ENCODE results near the gene ADAD2. TPM values are rescaled to one million over a fixed set of nuclear protein-coding genes. Genes with fewer than 3 reads are reported as not detected.

Gene ADAD2
- total and polyA plus RNA-seq, 2 donors (not counting 1 experiment from before 2014, with no cell fraction given): 0.06 TPM; not detected in 1

DNA sequence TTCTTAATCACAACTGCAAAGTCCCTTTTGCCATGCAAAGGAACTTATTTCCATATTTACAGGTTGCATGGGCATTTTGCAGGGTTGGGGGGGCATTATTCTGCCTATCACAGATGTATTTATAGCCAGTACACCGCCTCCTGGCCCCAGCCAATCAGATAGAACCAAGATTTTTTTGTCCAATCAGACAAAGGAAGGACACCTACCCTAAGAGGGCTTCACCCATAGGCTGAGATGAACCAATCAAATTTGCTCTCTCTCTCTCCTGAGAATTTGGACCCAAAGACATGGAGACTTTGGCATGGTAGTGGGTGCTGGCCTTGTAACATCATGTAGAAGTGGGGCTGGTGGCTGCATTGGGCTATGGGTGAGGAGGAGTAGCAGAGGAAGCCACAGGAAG lies 52.8 kb downstream of the ADAD2 start:
- POLR2A ChIA-PET: no interaction called here
- H3K9ac ChIP-seq (ENCODE audit: low read length): no peak overlapping the region
- H3K4me2 ChIP-seq (replicated peaks; ENCODE audit: low read depth, low read length, poor library complexity, severe bottlenecking): no peak overlapping the region
- H3K9me3 Mint-ChIP-seq (ENCODE audit: insufficient read depth): peaks cover 4% of the 10 kb centered on the region
- no peak overlapping the region for H3K4me3 Mint-ChIP-seq
- H3K9me3 ChIP-seq (ENCODE audit: control extremely low read depth in 1 of 3, control insufficient read depth in 2 of 3, insufficient read depth in 1 of 3, low read length in 2 of 3): no peaks in the 10 kb centered on the region
- intact Hi-C loops (cut with micrococcal nuclease): no loop called here
- no peaks in the 10 kb centered on the region for H4K20me1 ChIP-seq (ENCODE audit: control insufficient read depth, insufficient read depth, low read length, poor library complexity, severe bottlenecking)
- H3K27me3 ChIP-seq (replicated peaks in 1 of 4; ENCODE audit: control extremely low read depth in 1 of 4, control insufficient read depth in 3 of 4, insufficient read depth in 4 of 4, low read length in 3 of 4): peaks cover 0 to 10% (median 0%) of the 10 kb centered on the region in 4 experiments
- H3K4me1 ChIP-seq (ENCODE audit: control insufficient read depth in 2 of 2, insufficient read depth in 2 of 2, low read length in 2 of 2): no peaks in the 10 kb centered on the region
- H3K4me1 Mint-ChIP-seq: no peaks in the 10 kb centered on the region
- no peak overlapping the region for H3K27ac ChIP-seq (ENCODE audit: low read length in 2 of 2)
- H2AFZ ChIP-seq (ENCODE audit: insufficient read depth, low read depth, low read length, poor library complexity, severe bottlenecking): no peak overlapping the region
- no peak overlapping the region for H3K4me3 ChIP-seq (ENCODE audit: control extremely low read depth in 1 of 5, extremely low read depth in 1 of 5, insufficient read depth in 1 of 5, low read depth in 2 of 5, low read length in 4 of 5)
- no peaks in the 10 kb centered on the region for H3K36me3 ChIP-seq (replicated peaks in 1 of 2; ENCODE audit: control extremely low read depth in 1 of 2, control insufficient read depth in 1 of 2, extremely low read depth in 1 of 2, insufficient read depth in 2 of 2, low read length in 1 of 2)
- no peak for ATAC-seq (ENCODE audit: low read depth)
- CTCF ChIA-PET: no interaction called here
- no peaks in the 10 kb centered on the region for H3K79me2 ChIP-seq (ENCODE audit: control insufficient read depth, insufficient read depth, low read length)
- H3K27me3 Mint-ChIP-seq: peaks cover 30% of the 10 kb centered on the region
- no CpG with 5 or more reads among the region's 1 CpG for WGBS (ENCODE audit: insufficient coverage)
- DNase-seq: no peak
- H3K27ac Mint-ChIP-seq: no peak overlapping the region
- no peak for TF ChIP-seq CTCF (IDR thresholded peaks at IDR 0.05)
- TF ChIP-seq EZH2 (IDR thresholded peaks at IDR 0.05; ENCODE audit: borderline replicate concordance, insufficient read depth, low read depth, low read length, poor library complexity, severe bottlenecking): no peak

DNA sequence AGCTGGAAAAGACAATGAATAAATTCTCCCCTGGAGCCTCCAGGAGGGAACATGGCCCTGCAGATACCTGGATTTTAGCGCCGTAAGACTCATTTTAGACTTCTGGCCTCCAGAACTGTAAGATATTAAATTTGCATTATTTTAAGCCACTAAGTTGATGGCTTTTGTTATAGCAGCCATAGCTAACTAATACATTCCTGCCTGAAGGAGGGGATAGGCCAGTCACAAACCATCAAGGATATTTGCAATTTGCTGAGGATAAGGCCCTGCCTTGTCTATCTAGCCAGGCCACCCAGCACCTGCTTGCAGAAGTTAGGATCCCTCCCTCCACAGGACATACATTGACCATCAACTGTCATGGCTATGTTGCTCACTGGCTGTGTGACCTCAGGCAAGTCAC lies 53.8 kb downstream of the ADAD2 start:
- H3K27ac Mint-ChIP-seq: no peak overlapping the region
- no peak for ATAC-seq (ENCODE audit: low read depth)
- CTCF ChIA-PET: no interaction called here

More for the DNA sequence above, 53.8 kb downstream of the ADAD2 start:
- Histone ChIP-seq H3K79me2 (ENCODE audit: control insufficient read depth, insufficient read depth, low read length) (no peaks in the 10 kb centered on the region), H3K27ac (ENCODE audit: low read length in 2 of 2) (no peak overlapping the region), H3K36me3 (replicated peaks in 1 of 2; ENCODE audit: control extremely low read depth in 1 of 2, control insufficient read depth in 1 of 2, extremely low read depth in 1 of 2, insufficient read depth in 2 of 2, low read length in 1 of 2) (no peaks in the 10 kb centered on the region), H3K27me3 (replicated peaks in 1 of 4; ENCODE audit: control extremely low read depth in 1 of 4, control insufficient read depth in 3 of 4, insufficient read depth in 4 of 4, low read length in 3 of 4) (peaks cover 0 to 8% (median 0%) of the 10 kb centered on the region in 4 experiments), H2AFZ (ENCODE audit: insufficient read depth, low read depth, low read length, poor library complexity, severe bottlenecking) (no peak overlapping the region), H3K4me3 (ENCODE audit: control extremely low read depth in 1 of 5, extremely low read depth in 1 of 5, insufficient read depth in 1 of 5, low read depth in 2 of 5, low read length in 4 of 5) (no peak overlapping the region), H3K9me3 (ENCODE audit: control extremely low read depth in 1 of 3, control insufficient read depth in 2 of 3, insufficient read depth in 1 of 3, low read length in 2 of 3) (no peaks in the 10 kb centered on the region), H3K4me1 (ENCODE audit: control insufficient read depth in 2 of 2, insufficient read depth in 2 of 2, low read length in 2 of 2) (no peaks in the 10 kb centered on the region), H3K9ac (ENCODE audit: low read length) (no peak overlapping the region), H4K20me1 (ENCODE audit: control insufficient read depth, insufficient read depth, low read length, poor library complexity, severe bottlenecking) (no peaks in the 10 kb centered on the region), H3K4me2 (replicated peaks; ENCODE audit: low read depth, low read length, poor library complexity, severe bottlenecking) (no peak overlapping the region)
- no peaks in the 10 kb centered on the region for H3K4me1 Mint-ChIP-seq
- H3K9me3 Mint-ChIP-seq (ENCODE audit: insufficient read depth): peaks cover 4% of the 10 kb centered on the region
- peaks cover 21% of the 10 kb centered on the region for H3K27me3 Mint-ChIP-seq
- TF ChIP-seq CTCF (IDR thresholded peaks at IDR 0.05): no peak
- TF ChIP-seq EZH2 (IDR thresholded peaks at IDR 0.05; ENCODE audit: borderline replicate concordance, insufficient read depth, low read depth, low read length, poor library complexity, severe bottlenecking): no peak
- no CpG with 5 or more reads among the region's 2 CpGs for WGBS (ENCODE audit: insufficient coverage)
- intact Hi-C loops (cut with micrococcal nuclease): no loop called here
- H3K4me3 Mint-ChIP-seq: no peak overlapping the region
- no peak for DNase-seq
- POLR2A ChIA-PET: no interaction called here
